K562 (cell line): Measurements from ENCODE around the gene AKNA. TPM values are rescaled to one million over a fixed set of nuclear protein-coding genes. Genes with fewer than 3 reads are reported as not detected.
A peak's percentile ranks its signal among the peaks of the same experiment; 100 is the strongest.

Experiments used
- ATF1 ChIP-seq, 2 experiments: fragments of 450-650 bp in 1 of 2; IDR thresholded peaks; 2 replicates each; pipeline ENCODE4 v1.6.1; 2016; ENCODE audit warnings: missing compliant biosample characterization in 1 of 2, missing genetic modification characterization in 1 of 2
- CBX1 ChIP-seq: sonication (generic); IDR thresholded peaks from 2 replicates; pipeline ENCODE4 v1.6.1; 2016; ENCODE audit warnings: antibody characterized with exemption, low read depth, mild to moderate bottlenecking
- CBX5 ChIP-seq: IDR thresholded peaks from 2 replicates; pipeline ENCODE4 v1.6.1; 2014; ENCODE audit warnings: low read depth, borderline replicate concordance
- CHD1 ChIP-seq: fragments of 200-600 bp; sonication (generic); IDR thresholded peaks from one replicate; pipeline ENCODE4 v1.6.1; 2012; ENCODE audit warnings: mild to moderate bottlenecking, moderate library complexity, low read length, inconsistent platforms
- CSDE1 ChIP-seq, 2 experiments: fragments of 450-650 bp; IDR thresholded peaks; 2 replicates each; pipeline ENCODE4 v1.6.1; 2016; ENCODE audit warnings: mild to moderate bottlenecking in 1 of 2
- FOXA1 ChIP-seq: fragments of 450-650 bp; IDR thresholded peaks from 2 replicates; pipeline ENCODE4 v1.6.1; 2016; ENCODE audit warnings: mild to moderate bottlenecking, borderline replicate concordance
- GATAD2B ChIP-seq: fragments of 450-650 bp; IDR thresholded peaks from 2 replicates; pipeline ENCODE4 v1.6.1; 2017; ENCODE audit warnings: mild to moderate bottlenecking, borderline replicate concordance
- POLR2AphosphoS2 ChIP-seq: IDR thresholded peaks from 2 replicates; pipeline ENCODE4 v1.6.1; 2012; ENCODE audit warnings: low read length, improper control_type of control experiment
- REST ChIP-seq, 2 experiments: fragments of 450-650 bp; formaldehyde crosslinking in 1 of 2; IDR thresholded peaks; 2 replicates each; pipeline versions ENCODE4 v1.4.0 to v1.6.1; 2014 to 2020; ENCODE audit warnings: mild to moderate bottlenecking in 2 of 2, borderline replicate concordance in 1 of 2, low read depth in 1 of 2
- RFX5 ChIP-seq: IDR thresholded peaks from 2 replicates; pipeline ENCODE4 v1.6.1; 2011; ENCODE audit warnings: low read depth, mild to moderate bottlenecking, improper control_type of control experiment, low read length
- RNF2 ChIP-seq: sonication (generic); IDR thresholded peaks from 2 replicates; pipeline ENCODE4 v1.6.1; 2016
- TGIF2 ChIP-seq: sonication (generic); formaldehyde crosslinking; IDR thresholded peaks from 2 replicates; pipeline ENCODE4 v1.8.1; 2022; ENCODE audit warnings: mild to moderate bottlenecking, missing genetic modification reagents, moderate library complexity
- THRAP3 ChIP-seq: fragments of 450-650 bp; IDR thresholded peaks from 2 replicates; pipeline ENCODE4 v1.6.1; 2016; ENCODE audit warnings: mild to moderate bottlenecking, inconsistent platforms, borderline replicate concordance
- TOE1 ChIP-seq, 2 experiments: fragments of 450-650 bp in 1 of 2; sonication (generic) in 1 of 2; formaldehyde crosslinking in 1 of 2; IDR thresholded peaks; 2 replicates each; pipeline versions ENCODE4 v1.7.1 to v1.8.0; 2016 to 2022; ENCODE audit warnings: borderline replicate concordance in 2 of 2, mild to moderate bottlenecking in 2 of 2, antibody characterized with exemption in 1 of 2, inconsistent platforms in 1 of 2, low read depth in 1 of 2, missing genetic modification reagents in 1 of 2, moderate library complexity in 1 of 2
- TRIM24 ChIP-seq, 2 experiments: fragments of 450-650 bp; IDR thresholded peaks; 2 replicates each; pipeline ENCODE4 v1.6.1; 2016
- ZBTB1 ChIP-seq: sonication (generic); formaldehyde crosslinking; IDR thresholded peaks from 2 replicates; pipeline ENCODE4 v1.8.1; 2023; ENCODE audit warnings: missing genetic modification reagents, low read depth, mild to moderate bottlenecking, borderline replicate concordance
- ZFP30 ChIP-seq: fragments of 250-450 bp; sonication (Bioruptor Pico); IDR thresholded peaks from 2 replicates; pipeline ENCODE4 v1.8.0; 2022; ENCODE audit warnings: moderate library complexity, mild to moderate bottlenecking, inconsistent platforms, borderline replicate concordance
- ZNF184 ChIP-seq: sonication (generic); formaldehyde crosslinking; IDR thresholded peaks from 2 replicates; pipeline ENCODE4 v1.5.0; 2020; ENCODE audit warnings: missing genetic modification reagents
- ZNF655 ChIP-seq: fragments of 250-450 bp; sonication (Bioruptor Pico); IDR thresholded peaks from 2 replicates; pipeline ENCODE4 v1.5.0; 2021
- polyA plus RNA-seq, 8 experiments: library from polyadenylated mRNA; depleted of rRNA in 4 of 8; stranded (reverse) in 5 of 8; unstranded in 3 of 8; fragments of >200 nt; fragmentation: Nextera tagmentation in 2 of 8; fragmentation: Illumina TruSeq in 1 of 8; extraction: Ambion mirVana in 2 of 8; extraction: Trizol in 1 of 8; gene quantifications; 2 replicates each; pipeline versions ENCODE4 v1.2.1 to v1.2.3, GENCODE V29; 2011 to 2014; ENCODE audit warnings: inconsistent platforms in 1 of 8, missing spikeins in 1 of 8
- total RNA-seq, 7 experiments: library from RNA; depleted of rRNA in 6 of 7; stranded (reverse); fragments of >200 nt in 6 of 7; fragmentation: Illumina TruSeq in 2 of 7; extraction: Trizol in 2 of 7; gene quantifications; 2 replicates each; pipeline versions ENCODE4 v1.2.1 to v1.2.3, GENCODE V29; 2011 to 2021; ENCODE audit warnings: low replicate concordance in 1 of 7

The AKNA gene
- total and polyA plus RNA-seq, 9 of the 15 experiments (the other 6 are each of a cell fraction or from before 2014, with no cell fraction given): 0.29 to 20.5 (median 3.9) TPM

DNA sequence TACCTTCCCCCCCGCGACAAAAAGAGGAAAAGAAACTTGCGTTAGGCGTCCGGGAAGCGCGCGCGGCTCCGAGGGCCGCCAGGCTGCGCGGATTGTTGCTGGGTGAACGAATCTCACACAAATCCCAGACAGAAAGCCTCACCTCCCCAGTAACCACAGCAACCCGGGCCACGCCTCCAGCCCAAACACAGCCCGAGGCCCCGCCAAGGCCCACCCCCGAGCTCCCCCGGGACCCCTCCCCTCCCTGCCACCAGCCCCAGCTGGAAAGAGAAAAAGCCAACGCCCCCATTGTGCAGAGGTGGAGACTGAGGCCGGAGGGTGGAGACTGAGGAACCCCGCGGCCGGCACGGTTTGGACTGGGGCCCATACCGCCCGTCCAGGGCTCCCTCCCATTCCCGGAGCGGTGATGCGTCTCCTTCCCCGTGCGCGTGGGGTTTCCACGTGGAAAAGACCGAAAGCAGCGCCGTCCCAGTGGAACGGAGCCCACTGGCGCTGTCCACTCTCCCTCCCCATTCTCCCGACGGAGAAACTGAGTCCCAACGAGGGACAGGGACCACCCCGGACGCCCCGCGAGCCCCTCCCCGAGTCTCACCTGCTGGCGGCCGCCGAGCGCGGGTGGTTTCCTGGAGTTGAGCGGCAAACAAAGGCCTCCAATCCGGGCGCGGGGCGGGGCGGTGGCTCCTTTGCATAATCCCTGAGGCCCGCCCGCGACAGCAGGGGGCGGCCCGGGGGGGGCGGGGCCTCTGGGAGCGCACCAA lies 10.2 kb upstream of the AKNA start (continued):
- TF ChIP-seq ZBTB1 (CRISPR knock-in tag) (no peak), RFX5 (no peak), ZNF655 (CRISPR knock-in tag) (no peak), ZNF184 (CRISPR knock-in tag) (no peak), TRIM24 (IDR thresholded peaks at IDR 0.05) (0 out of 4 replicates have a peak, but pooled peaks of 1 of the 2 experiments have one; percentile 20), POLR2AphosphoS2 (no peak), RNF2 (peak; percentile 68; the same call in 1 of the 2 replicates), REST (IDR thresholded peaks at IDR 0.05; ENCODE audit: borderline replicate concordance) (no peak), REST (CRISPR knock-in tag; IDR thresholded peaks at IDR 0.05; ENCODE audit: low read depth) (0 out of 2 replicates have a peak, but pooled peaks have one; percentile 66), ZFP30 (CRISPR knock-in tag) (no peak), GATAD2B (no peak; the same call in 1 of the 2 replicates), THRAP3 (no peak), FOXA1 (no peak), TOE1 (IDR thresholded peaks at IDR 0.05; ENCODE audit: borderline replicate concordance) (peak; percentile 39; the same call in 1 of the 2 replicates), TOE1 (CRISPR knock-in tag; IDR thresholded peaks at IDR 0.05; ENCODE audit: borderline replicate concordance, low read depth) (no peak), TGIF2 (CRISPR knock-in tag) (no peak), ATF1 (CRISPR knock-in tag; IDR thresholded peaks at IDR 0.05) (no peak), ATF1 (tag; IDR thresholded peaks at IDR 0.05) (peak; percentile 33; the same call in 1 of the 2 replicates), CHD1 (no peak), CBX5 (no peak), CBX1 (peak; percentile 87), CSDE1 (IDR thresholded peaks at IDR 0.05) (no peak)
